Stimulated activated naive CD8-positive, alpha-beta T cell treated with anti-CD3 and anti-CD28 coated beads, Interleukin-15, Interleukin-2, amounts not matched to agents 100 ng/mL and 50 ng/mL, for 24 hours (primary cell): ENCODE results near the gene THADA.
A peak's percentile ranks its signal among the peaks of the same experiment; 100 is the strongest.
"Not testable (repeated sequence)": the region's sequence is repeated elsewhere in the genome, so short reads cannot be mapped to it uniquely, and the experiment has no call there.

ENCODE experiments used
- H3K27ac Mint-ChIP-seq: one replicate; pipeline ENCODE4 v1.8.0; 2021; ENCODE audit warnings: mild to moderate bottlenecking, mixed read lengths
- H3K27me3 Mint-ChIP-seq: one replicate; pipeline ENCODE4 v1.8.0; 2021; ENCODE audit warnings: mixed read lengths
- H3K36me3 Mint-ChIP-seq: one replicate; pipeline ENCODE4 v1.8.0; 2021; ENCODE audit warnings: low read depth, mixed read lengths
- H3K4me1 Mint-ChIP-seq: one replicate; pipeline ENCODE4 v1.8.0; 2021; ENCODE audit warnings: low read depth, mixed read lengths
- H3K4me3 Mint-ChIP-seq: one replicate; pipeline ENCODE4 v1.8.0; 2021; ENCODE audit warnings: mild to moderate bottlenecking, mixed read lengths
- H3K9me3 Mint-ChIP-seq: one replicate; pipeline ENCODE4 v1.8.0; 2021; ENCODE audit warnings: mixed read lengths

Gene THADA

DNA sequence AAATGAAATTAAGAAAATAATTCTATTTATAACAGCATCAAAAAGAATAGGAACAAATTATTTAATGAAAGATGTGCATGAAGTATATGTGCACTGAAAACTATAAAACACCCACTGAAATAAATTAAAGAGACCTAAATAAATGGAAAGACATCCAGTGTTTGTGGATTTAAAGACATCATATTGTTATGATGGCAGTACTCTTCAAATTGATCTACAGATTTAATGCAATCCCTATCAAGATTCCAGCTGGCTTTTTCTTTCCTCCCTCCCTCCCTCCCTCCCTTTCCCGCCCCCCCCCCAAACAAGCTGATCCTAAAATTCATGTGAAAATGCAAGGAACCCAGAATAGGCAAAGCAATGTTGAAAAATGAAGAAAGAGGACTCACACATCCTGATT lies 285.9 kb downstream of the THADA start:
- Mint-ChIP-seq H3K36me3 (peaks cover 38% of the 10 kb centered on the region), H3K27me3 (no peaks in the 10 kb centered on the region), H3K4me3 (no peak overlapping the region), H3K27ac (no peak overlapping the region), H3K4me1 (peaks cover 10% of the 10 kb centered on the region), H3K9me3 (no peaks in the 10 kb centered on the region)

- Mint-ChIP-seq H3K4me3 (no peak overlapping the region), H3K4me1 (peaks cover 3% of the 10 kb centered on the region), H3K36me3 (peaks cover 41% of the 10 kb centered on the region), H3K27me3 (no peaks in the 10 kb centered on the region), H3K9me3 (no peaks in the 10 kb centered on the region), H3K27ac (no peak overlapping the region)
These were observed 287.9 kb downstream of the THADA start for GRCh38 chr2:43307973-43308372.

GRCh38 chr2:43307046-43307445 lies 288.8 kb downstream of the THADA start:
- no peaks in the 10 kb centered on the region for H3K27me3 Mint-ChIP-seq
- H3K9me3 Mint-ChIP-seq: no peaks in the 10 kb centered on the region
- no peak overlapping the region for H3K4me3 Mint-ChIP-seq
- H3K27ac Mint-ChIP-seq: no peak overlapping the region
- H3K36me3 Mint-ChIP-seq: peaks cover 39% of the 10 kb centered on the region
- peaks cover 4% of the 10 kb centered on the region for H3K4me1 Mint-ChIP-seq

DNA sequence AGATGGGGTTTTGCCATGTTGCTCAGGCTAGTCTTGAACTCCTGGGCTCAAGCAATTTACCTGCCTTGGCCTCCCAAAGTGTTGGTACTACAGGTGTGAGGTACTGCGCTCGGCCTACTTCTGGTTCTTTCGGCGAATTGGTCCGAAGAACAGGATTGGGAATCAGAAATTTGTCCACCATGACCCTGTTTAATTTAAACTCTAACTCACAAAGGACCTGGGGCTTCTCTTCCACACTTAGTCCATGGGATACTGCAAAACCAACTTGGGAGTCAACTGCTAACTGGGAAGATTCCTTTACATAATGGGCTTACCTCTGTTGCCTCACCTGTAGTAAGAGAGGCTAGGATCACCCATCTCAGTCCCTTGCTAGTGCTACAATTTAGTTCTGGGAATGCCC lies 289.6 kb downstream of the THADA start:
- Mint-ChIP-seq H3K27me3 (no peaks in the 10 kb centered on the region), H3K27ac (no peak overlapping the region), H3K36me3 (peaks cover 31% of the 10 kb centered on the region), H3K4me1 (peaks cover 4% of the 10 kb centered on the region), H3K9me3 (no peaks in the 10 kb centered on the region), H3K4me3 (no peak overlapping the region)

- Mint-ChIP-seq H3K4me1 (peaks cover 10% of the 10 kb centered on the region), H3K4me3 (no peak overlapping the region), H3K36me3 (peaks cover 24% of the 10 kb centered on the region), H3K27me3 (no peaks in the 10 kb centered on the region), H3K9me3 (no peaks in the 10 kb centered on the region), H3K27ac (no peak overlapping the region)
These were observed 290.3 kb downstream of the THADA start for GRCh38 chr2:43305517-43305916.

DNA sequence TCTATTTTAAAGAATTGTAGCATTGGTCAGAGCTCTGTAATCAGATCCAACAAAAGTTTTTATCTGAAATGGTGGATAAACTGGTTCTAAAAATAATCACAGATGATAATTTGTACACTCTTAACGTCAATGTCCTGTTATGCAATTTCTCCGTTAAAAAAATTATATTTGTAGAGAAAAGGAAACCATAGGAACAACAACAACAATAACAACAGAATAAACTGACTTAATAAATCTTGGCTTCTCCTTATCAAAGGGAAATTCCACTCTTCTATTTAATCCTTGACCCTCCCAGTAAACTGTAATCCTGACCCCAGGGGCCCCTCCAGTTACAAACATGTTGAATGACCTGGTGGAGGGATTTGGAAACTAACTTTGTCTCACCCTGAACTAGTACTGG lies 290.8 kb downstream of the THADA start:
- peaks cover 13% of the 10 kb centered on the region for H3K4me1 Mint-ChIP-seq
- H3K27me3 Mint-ChIP-seq: no peaks in the 10 kb centered on the region
- no peak overlapping the region for H3K4me3 Mint-ChIP-seq
- H3K27ac Mint-ChIP-seq: no peak overlapping the region
- peaks cover 23% of the 10 kb centered on the region for H3K36me3 Mint-ChIP-seq
- no peaks in the 10 kb centered on the region for H3K9me3 Mint-ChIP-seq

- Mint-ChIP-seq H3K4me1 (peaks cover 13% of the 10 kb centered on the region), H3K9me3 (no peaks in the 10 kb centered on the region), H3K27ac (no peak overlapping the region), H3K27me3 (no peaks in the 10 kb centered on the region), H3K36me3 (peaks cover 17% of the 10 kb centered on the region), H3K4me3 (no peak overlapping the region)
These were observed 291.9 kb downstream of the THADA start for GRCh38 chr2:43303889-43304288.

- Mint-ChIP-seq H3K4me1 (peaks cover 13% of the 10 kb centered on the region), H3K4me3 (no peak overlapping the region), H3K27ac (no peak overlapping the region), H3K36me3 (peaks cover 17% of the 10 kb centered on the region), H3K27me3 (no peaks in the 10 kb centered on the region), H3K9me3 (no peaks in the 10 kb centered on the region)
These were observed 292.8 kb downstream of the THADA start for GRCh38 chr2:43302961-43303494.

DNA sequence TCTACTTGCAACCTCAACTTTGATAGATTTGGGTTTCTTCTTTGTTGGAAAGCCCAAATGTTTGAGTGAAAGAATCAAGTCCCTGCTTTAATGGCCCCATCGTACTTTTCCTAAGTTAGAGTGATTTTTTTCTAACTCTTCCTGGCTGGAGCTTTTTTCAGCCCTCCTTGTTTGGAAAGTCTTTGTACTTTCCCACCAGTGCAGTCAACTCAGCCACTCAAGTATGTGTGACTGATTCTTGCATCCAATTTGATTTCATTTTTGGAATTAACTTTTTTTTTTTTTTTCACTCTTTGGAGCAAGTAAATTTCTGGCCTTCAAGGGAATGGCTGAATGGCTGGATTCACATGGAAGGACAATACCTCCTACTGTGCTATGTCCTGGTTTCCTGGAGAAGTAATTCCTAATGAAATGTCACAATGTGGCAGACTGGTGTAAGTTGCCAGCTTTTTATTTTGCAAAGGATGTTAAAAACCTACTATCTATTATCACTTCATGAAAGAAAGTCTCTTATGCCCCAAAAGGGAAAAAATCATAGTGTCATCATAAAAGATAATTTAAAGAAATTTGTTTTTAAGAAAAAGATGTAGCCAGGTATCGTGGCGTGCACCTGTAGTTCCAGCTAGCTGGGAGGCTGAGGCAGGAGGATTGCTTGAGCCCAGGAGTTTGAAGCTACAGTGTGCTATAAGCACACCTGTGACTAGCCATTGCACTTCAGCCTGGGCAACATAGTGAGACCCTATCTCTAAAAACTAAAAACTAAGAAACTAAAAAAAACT lies 293.5 kb downstream of the THADA start:
- Mint-ChIP-seq H3K36me3 (peaks cover 14% of the 10 kb centered on the region), H3K4me3 (no peak overlapping the region), H3K9me3 (no peaks in the 10 kb centered on the region), H3K27me3 (no peaks in the 10 kb centered on the region), H3K4me1 (peaks cover 13% of the 10 kb centered on the region), H3K27ac (no peak overlapping the region)

GRCh38 chr2:43300781-43301583 lies 294.9 kb downstream of the THADA start:
- Mint-ChIP-seq H3K4me1 (peaks cover 13% of the 10 kb centered on the region), H3K27ac (no peak overlapping the region), H3K4me3 (no peak overlapping the region), H3K27me3 (no peaks in the 10 kb centered on the region), H3K36me3 (peaks cover 14% of the 10 kb centered on the region), H3K9me3 (no peaks in the 10 kb centered on the region)

- peaks cover 16% of the 10 kb centered on the region for H3K4me1 Mint-ChIP-seq
These were observed 295.6 kb downstream of the THADA start for GRCh38 chr2:43300222-43300621.

DNA sequence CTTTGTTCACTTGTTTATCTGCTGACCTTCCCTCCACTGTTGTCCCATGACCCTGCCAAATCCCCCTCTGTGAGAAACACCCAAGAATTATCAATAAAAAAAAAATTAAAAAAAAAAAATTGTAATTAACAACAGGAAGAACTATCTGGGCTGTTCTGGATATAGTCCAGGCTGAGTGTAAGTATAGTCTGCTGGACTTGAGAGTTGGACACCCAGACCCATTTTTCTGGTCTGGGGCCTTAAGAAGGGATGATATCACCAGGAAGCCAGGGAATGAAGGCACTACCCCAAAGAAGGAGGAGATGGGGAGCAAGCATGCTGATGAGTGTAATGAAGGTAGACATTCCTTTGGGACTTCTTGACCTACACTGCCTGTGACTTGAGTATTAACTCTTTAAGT lies 297.3 kb downstream of the THADA start:
- H3K4me1 Mint-ChIP-seq: peaks cover 34% of the 10 kb centered on the region
- H3K36me3 Mint-ChIP-seq: peaks cover 23% of the 10 kb centered on the region
- no peak overlapping the region for H3K4me3 Mint-ChIP-seq
- no peaks in the 10 kb centered on the region for H3K27me3 Mint-ChIP-seq
- peak overlapping the region; percentile 12 for H3K27ac Mint-ChIP-seq
- H3K9me3 Mint-ChIP-seq: no peaks in the 10 kb centered on the region

More at GRCh38 chr2:43300222-43300621, 295.6 kb downstream of the THADA start:
- H3K27me3 Mint-ChIP-seq: no peaks in the 10 kb centered on the region
- H3K27ac Mint-ChIP-seq: no peak overlapping the region
- H3K36me3 Mint-ChIP-seq: peaks cover 14% of the 10 kb centered on the region
- H3K9me3 Mint-ChIP-seq: no peaks in the 10 kb centered on the region
- no peak overlapping the region for H3K4me3 Mint-ChIP-seq

- Mint-ChIP-seq H3K4me1 (peaks cover 37% of the 10 kb centered on the region), H3K36me3 (peaks cover 26% of the 10 kb centered on the region)
- not testable (repeated sequence) for H3K27ac Mint-ChIP-seq, H3K27me3 Mint-ChIP-seq, H3K9me3 Mint-ChIP-seq, H3K4me3 Mint-ChIP-seq
These were observed 298.1 kb downstream of the THADA start for GRCh38 chr2:43297740-43298139.

DNA sequence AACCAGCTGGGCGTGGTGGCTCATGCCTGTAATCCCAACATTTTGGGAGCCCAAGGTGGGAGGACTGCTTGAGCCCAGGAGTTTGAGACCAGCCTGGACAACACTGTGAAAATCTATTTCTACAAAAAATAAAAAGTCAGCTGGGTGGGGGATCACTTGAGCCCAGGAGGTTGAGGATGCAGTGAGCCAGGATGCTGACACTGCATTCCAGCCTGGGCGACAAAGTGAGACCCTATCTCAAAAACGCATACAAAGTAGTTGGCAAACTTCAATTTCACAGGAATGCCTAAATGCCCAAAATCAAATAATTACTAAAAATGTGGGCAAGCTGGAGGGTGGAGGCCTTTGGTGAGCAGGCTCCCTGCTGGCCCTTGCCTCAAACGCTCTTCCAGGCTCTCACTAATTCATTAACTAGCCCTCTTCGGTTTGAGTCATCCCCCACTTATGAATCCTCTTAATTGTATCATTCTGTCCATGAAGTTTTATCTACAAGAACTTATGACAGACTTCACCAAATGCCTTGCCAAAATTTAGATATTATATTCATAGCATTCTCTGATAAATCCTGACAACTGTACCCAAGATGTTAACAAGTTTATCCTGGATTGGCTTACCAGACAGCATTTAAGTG lies 300.8 kb downstream of the THADA start:
- H3K9me3 Mint-ChIP-seq: no peaks in the 10 kb centered on the region
- H3K36me3 Mint-ChIP-seq: peaks cover 47% of the 10 kb centered on the region
- no peak overlapping the region for H3K4me3 Mint-ChIP-seq
- no peaks in the 10 kb centered on the region for H3K27me3 Mint-ChIP-seq
- peaks cover 29% of the 10 kb centered on the region for H3K4me1 Mint-ChIP-seq
- peak overlapping the region; percentile 94 for H3K27ac Mint-ChIP-seq
